DND-41 (cell line): ENCODE results near the gene BAIAP2.

Experiments
- ATAC-seq: fragments of 200-7000 bp; cut with Tn5 transposase; 3 replicates; pipeline ENCODE4 v1.9.1; 2021; ENCODE audit warnings: low read depth; ENCODE audit not compliant: insufficient read depth
- DNase-seq: peaks from one replicate; pipeline ENCODE4 v3.0.0-alpha.2; 2020
- H2AFZ ChIP-seq: 2 replicates; pipeline ENCODE4 v1.6.0; 2012; ENCODE audit warnings: low read depth, low read length
- H3K27ac ChIP-seq: 2 replicates; pipeline ENCODE4 v1.5.1; 2012; ENCODE audit warnings: low read length, inconsistent platforms
- H3K27me3 ChIP-seq: fragments of 200-600 bp; sonication (generic); 2 replicates; pipeline ENCODE4 v1.6.0; 2012; ENCODE audit warnings: low read length, mild to moderate bottlenecking, inconsistent platforms; ENCODE audit not compliant: insufficient read depth, poor library complexity
- H3K36me3 ChIP-seq: 2 replicates; pipeline ENCODE4 v1.5.1; 2012; ENCODE audit warnings: low read length, inconsistent platforms; ENCODE audit not compliant: insufficient read depth
- H3K4me1 ChIP-seq: 2 replicates; pipeline ENCODE4 v1.5.1; 2012; ENCODE audit warnings: mild to moderate bottlenecking, low read length; ENCODE audit not compliant: insufficient read depth
- H3K4me2 ChIP-seq: 2 replicates; pipeline ENCODE4 v1.6.0; 2012; ENCODE audit warnings: mild to moderate bottlenecking, moderate library complexity, low read length, inconsistent platforms; ENCODE audit not compliant: insufficient read depth
- H3K4me3 ChIP-seq, 2 experiments: fragments of 200-600 bp in 1 of 2; shearing (Covaris generic) in 1 of 2; 2 replicates each; pipeline ENCODE4 v1.5.1; 2012 to 2016; ENCODE audit warnings: inconsistent platforms in 2 of 2, low read length in 2 of 2, mild to moderate bottlenecking in 2 of 2, low read depth in 1 of 2, moderate library complexity in 1 of 2
- H3K79me2 ChIP-seq: 2 replicates; pipeline ENCODE4 v1.6.0; 2012; ENCODE audit warnings: low read length, inconsistent platforms; ENCODE audit not compliant: insufficient read depth
- H3K9ac ChIP-seq: 2 replicates; pipeline ENCODE4 v1.6.0; 2012; ENCODE audit warnings: low read depth, mild to moderate bottlenecking, inconsistent platforms, low read length, moderate library complexity
- H3K9me3 ChIP-seq: 2 replicates; pipeline ENCODE4 v1.5.1; 2012; ENCODE audit warnings: low read length, moderate library complexity, mild to moderate bottlenecking, inconsistent platforms; ENCODE audit not compliant: insufficient read depth, severe bottlenecking
- H4K20me1 ChIP-seq: 2 replicates; pipeline ENCODE4 v1.6.0; 2012; ENCODE audit warnings: low read length; ENCODE audit not compliant: insufficient read depth
- EZH2 ChIP-seq: IDR thresholded peaks from 3 replicates; pipeline ENCODE4 v1.6.1; 2012; ENCODE audit warnings: borderline replicate concordance, low read depth, mild to moderate bottlenecking, moderate library complexity, low read length, inconsistent platforms; ENCODE audit not compliant: severe bottlenecking
- TF ChIP-seq, protein P1 (sequence below): IDR thresholded peaks from 2 replicates; pipeline ENCODE4 v1.5.1; 2012; ENCODE audit warnings: borderline replicate concordance, low read length, moderate library complexity, mild to moderate bottlenecking; ENCODE audit not compliant: poor library complexity, severe bottlenecking; ENCODE audit errors: extremely low read depth

BAIAP2 gene

DNA sequence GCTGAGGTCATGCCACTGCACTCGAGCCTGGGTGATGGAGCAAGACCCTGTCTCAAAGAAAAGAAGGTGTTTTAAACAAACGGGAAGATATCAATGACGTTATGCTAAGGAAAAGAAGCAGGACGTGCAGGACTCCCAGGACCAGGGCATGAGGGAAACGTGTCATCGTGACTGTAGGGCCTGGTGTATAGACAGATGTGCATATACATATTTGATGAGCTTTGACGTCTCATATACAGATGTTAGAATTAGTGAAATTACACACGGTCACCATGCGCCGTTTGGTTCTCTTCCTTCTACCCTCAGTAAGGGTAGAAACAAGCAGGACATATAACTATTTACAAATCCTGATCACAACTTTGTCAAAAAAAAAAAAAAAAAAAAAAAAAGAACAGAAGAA is 112.8 kb downstream of the BAIAP2 start:
- no peak for ATAC-seq
- Histone ChIP-seq H3K79me2 (no peaks in the 10 kb centered on the region), H3K27me3 (peaks cover 3% of the 10 kb centered on the region), H3K4me3 (no peak overlapping the region), H3K27ac (no peak overlapping the region), H2AFZ (no peak overlapping the region), H3K36me3 (no peaks in the 10 kb centered on the region), H3K9me3 (no peaks in the 10 kb centered on the region), H4K20me1 (no peaks in the 10 kb centered on the region; the same call in 1 of the 2 replicates), H3K4me2 (no peak overlapping the region), H3K9ac (no peak overlapping the region), H3K4me1 (no peaks in the 10 kb centered on the region)
- no peak for TF ChIP-seq EZH2
- TF ChIP-seq, protein P1, sequence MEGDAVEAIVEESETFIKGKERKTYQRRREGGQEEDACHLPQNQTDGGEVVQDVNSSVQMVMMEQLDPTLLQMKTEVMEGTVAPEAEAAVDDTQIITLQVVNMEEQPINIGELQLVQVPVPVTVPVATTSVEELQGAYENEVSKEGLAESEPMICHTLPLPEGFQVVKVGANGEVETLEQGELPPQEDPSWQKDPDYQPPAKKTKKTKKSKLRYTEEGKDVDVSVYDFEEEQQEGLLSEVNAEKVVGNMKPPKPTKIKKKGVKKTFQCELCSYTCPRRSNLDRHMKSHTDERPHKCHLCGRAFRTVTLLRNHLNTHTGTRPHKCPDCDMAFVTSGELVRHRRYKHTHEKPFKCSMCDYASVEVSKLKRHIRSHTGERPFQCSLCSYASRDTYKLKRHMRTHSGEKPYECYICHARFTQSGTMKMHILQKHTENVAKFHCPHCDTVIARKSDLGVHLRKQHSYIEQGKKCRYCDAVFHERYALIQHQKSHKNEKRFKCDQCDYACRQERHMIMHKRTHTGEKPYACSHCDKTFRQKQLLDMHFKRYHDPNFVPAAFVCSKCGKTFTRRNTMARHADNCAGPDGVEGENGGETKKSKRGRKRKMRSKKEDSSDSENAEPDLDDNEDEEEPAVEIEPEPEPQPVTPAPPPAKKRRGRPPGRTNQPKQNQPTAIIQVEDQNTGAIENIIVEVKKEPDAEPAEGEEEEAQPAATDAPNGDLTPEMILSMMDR: no peak
- no peak for DNase-seq

DNA sequence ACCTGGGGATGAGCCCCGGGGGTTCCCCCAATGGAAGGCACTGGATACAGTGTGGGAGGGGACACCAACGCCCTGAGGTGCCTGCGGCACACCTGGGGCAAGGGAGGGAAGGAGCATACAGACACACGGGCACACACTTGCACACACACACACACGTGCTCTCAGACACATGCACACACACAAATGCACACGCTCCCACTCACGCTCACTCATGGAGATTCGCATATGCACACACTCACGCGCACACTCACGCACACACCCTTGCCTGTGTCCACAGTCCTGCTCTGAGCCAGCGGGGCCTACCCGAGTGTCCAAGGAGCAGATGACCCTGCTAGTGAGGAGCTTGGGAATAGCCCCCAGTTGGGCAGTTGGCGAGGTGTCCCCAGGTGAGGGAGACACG is 113.6 kb downstream of the BAIAP2 start:
- Histone ChIP-seq H2AFZ (no peak overlapping the region), H3K27ac (no peak overlapping the region), H3K9ac (no peak overlapping the region), H3K4me1 (no peaks in the 10 kb centered on the region), H3K4me2 (no peak overlapping the region), H3K9me3 (no peaks in the 10 kb centered on the region), H3K4me3 (no peak overlapping the region), H3K27me3 (peaks cover 3% of the 10 kb centered on the region), H4K20me1 (no peaks in the 10 kb centered on the region; the same call in 1 of the 2 replicates), H3K36me3 (no peaks in the 10 kb centered on the region), H3K79me2 (no peaks in the 10 kb centered on the region)
- DNase-seq (no peak), ATAC-seq (no peak)
- TF ChIP-seq, protein P1: no peak
- TF ChIP-seq EZH2: no peak

DNA sequence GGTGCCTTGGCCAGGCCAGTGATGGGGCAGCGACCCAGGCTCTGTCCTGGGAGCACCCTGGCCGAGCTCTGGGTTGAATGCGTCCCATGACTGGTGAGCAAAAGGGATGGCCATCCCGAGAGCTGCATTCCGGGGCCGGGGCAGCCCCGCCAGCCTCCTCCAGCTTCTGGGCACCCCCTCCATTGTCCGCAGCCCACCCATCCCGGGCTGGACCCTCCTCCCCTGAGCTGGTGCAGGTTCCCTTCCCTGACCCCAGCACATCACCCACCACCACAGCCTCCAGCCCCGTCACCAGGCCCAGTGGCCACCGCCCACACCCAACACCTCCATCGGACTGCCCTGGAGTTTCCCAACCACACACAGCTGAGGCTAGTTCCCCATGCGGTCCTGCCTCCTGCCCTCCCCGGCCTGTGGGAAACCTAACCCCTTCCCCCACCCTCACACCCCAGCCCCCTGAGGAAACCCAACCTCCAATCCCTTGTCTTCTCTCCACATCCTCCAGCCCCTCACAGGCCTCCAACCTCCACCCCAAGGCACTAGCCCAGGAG is 114.1 kb downstream of the BAIAP2 start:
- Histone ChIP-seq H4K20me1 (no peaks in the 10 kb centered on the region; the same call in 1 of the 2 replicates), H3K27me3 (peaks cover 3% of the 10 kb centered on the region), H3K9me3 (no peaks in the 10 kb centered on the region), H3K36me3 (no peaks in the 10 kb centered on the region), H3K79me2 (no peaks in the 10 kb centered on the region), H3K4me1 (no peaks in the 10 kb centered on the region), H2AFZ (no peak overlapping the region), H3K9ac (no peak overlapping the region), H3K4me3 (no peak overlapping the region), H3K4me2 (no peak overlapping the region), H3K27ac (no peak overlapping the region)
- ATAC-seq (no peak), DNase-seq (no peak)
- TF ChIP-seq EZH2: no peak

DNA sequence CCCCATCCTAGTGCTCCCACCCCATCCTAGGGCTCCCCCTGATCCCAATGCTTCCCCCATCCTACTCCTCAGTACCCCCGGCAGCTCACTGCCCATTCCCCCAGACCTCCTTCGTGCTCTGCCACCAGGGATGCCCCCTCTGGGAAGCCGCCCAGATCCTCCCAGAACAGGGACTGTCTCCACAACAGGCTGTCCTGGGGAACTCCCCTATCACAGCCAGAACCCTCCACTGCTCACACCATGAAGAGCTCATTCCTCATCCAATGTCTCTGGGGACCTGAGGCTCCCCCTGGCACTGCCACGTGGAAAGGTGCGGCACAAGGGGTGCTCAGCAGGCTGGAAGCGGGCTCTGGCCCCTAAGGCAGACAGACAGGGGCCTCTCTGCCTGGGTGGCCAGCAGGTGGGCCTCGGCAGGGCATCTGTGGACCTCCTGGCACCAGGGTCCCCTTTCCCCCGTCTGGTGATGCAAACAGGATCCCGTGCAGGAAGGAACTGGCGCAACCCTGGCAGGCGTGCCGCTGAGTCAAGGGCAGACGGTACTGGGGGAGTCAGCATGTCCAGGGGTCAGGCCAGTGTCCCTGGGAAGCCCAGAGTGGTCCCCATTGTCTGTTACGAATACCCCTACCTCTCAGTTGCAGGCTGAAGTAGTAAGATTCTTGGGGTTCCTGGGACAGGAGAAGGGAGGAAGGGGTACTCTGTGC is 115.6 kb downstream of the BAIAP2 start:
- H3K36me3 ChIP-seq: no peaks in the 10 kb centered on the region
- ATAC-seq (no peak), DNase-seq (no peak)
- no peak for TF ChIP-seq EZH2
- TF ChIP-seq, protein P1: no peak
- H3K9ac ChIP-seq: no peak overlapping the region
- H3K27me3 ChIP-seq: peaks cover 3% of the 10 kb centered on the region
- H3K4me1 ChIP-seq: no peaks in the 10 kb centered on the region
- no peaks in the 10 kb centered on the region; the same call in 1 of the 2 replicates for H4K20me1 ChIP-seq
- no peak overlapping the region for H3K4me2 ChIP-seq
- no peaks in the 10 kb centered on the region for H3K79me2 ChIP-seq
- H2AFZ ChIP-seq: no peak overlapping the region
- H3K27ac ChIP-seq: no peak overlapping the region
- H3K9me3 ChIP-seq: no peaks in the 10 kb centered on the region
- H3K4me3 ChIP-seq: no peak overlapping the region
